Panc1 (cell line): Measurements from ENCODE around the gene PAOX. TPM values are rescaled to one million over a fixed set of nuclear protein-coding genes. Genes with fewer than 3 reads are reported as not detected.
"Not testable (repeated sequence)": the region's sequence is repeated elsewhere in the genome, so short reads cannot be mapped to it uniquely, and the experiment has no call there.

ENCODE experiments used
- ATAC-seq: fragments of 200-7000 bp; cut with Tn5 transposase; 2 replicates; pipeline ENCODE4 v1.9.1; 2020; ENCODE audit warnings: mild to moderate bottlenecking, moderate library complexity
- BruUV-seq: library from RNA; stranded (reverse); fragments of 400-500 nt; replicated peaks from 2 replicates; lab custom pipeline; 2021; lab: Mats Ljungman, UMichigan
- CTCF ChIA-PET: fragments of 300-600 bp; sonication (Branson Sonifier 250); formaldehyde crosslinking; loops from one replicate; lab custom pipeline; 2022; ENCODE audit warnings: antibody characterized with exemption; lab: Charles Lee
- POLR2A ChIA-PET: fragments of 300-600 bp; sonication (Branson Sonifier 250); formaldehyde crosslinking; loops from one replicate; lab custom pipeline; 2022; ENCODE audit warnings: antibody characterized with exemption; lab: Charles Lee
- DNase-seq: peaks from one replicate; pipeline ENCODE4 v3.0.0-alpha.2; 2010; ENCODE audit warnings: low read depth, low spot score
- H3K27ac ChIP-seq: 2 replicates; pipeline ENCODE4 v1.5.1; 2011; ENCODE audit warnings: mild to moderate bottlenecking, low read length, inconsistent platforms
- H3K27me3 ChIP-seq: fragments of 200-500 bp; sonication (Bioruptor generic); 2 replicates; pipeline ENCODE4 v1.6.0; 2014; ENCODE audit warnings: low read length, inconsistent platforms; ENCODE audit not compliant: control insufficient read depth, insufficient read depth
- H3K36me3 ChIP-seq: fragments of 200-500 bp; sonication (Bioruptor generic); 2 replicates; pipeline ENCODE4 v1.5.1; 2014; ENCODE audit warnings: inconsistent platforms, mild to moderate bottlenecking, low read length, moderate library complexity; ENCODE audit not compliant: control insufficient read depth, insufficient read depth
- H3K4me1 ChIP-seq: 2 replicates; pipeline ENCODE4 v1.5.1; 2011; ENCODE audit warnings: inconsistent platforms, mild to moderate bottlenecking, low read length, moderate library complexity; ENCODE audit not compliant: control insufficient read depth, insufficient read depth
- H3K4me3 ChIP-seq, 2 experiments: 2 replicates each; pipeline ENCODE4 v1.5.1; 2011 to 2012; ENCODE audit warnings: low read depth in 2 of 2, low read length in 2 of 2, mild to moderate bottlenecking in 2 of 2, inconsistent platforms in 1 of 2, moderate library complexity in 1 of 2
- H3K9me3 ChIP-seq: fragments of 200-500 bp; sonication (Bioruptor generic); 2 replicates; pipeline ENCODE4 v1.5.1; 2014; ENCODE audit warnings: low read depth, mild to moderate bottlenecking, inconsistent platforms, low read length, moderate library complexity; ENCODE audit not compliant: control insufficient read depth, insufficient read depth
- CTCF ChIP-seq: fragments of 450-650 bp; IDR thresholded peaks from 2 replicates; pipeline ENCODE4 v1.5.1; 2017; ENCODE audit warnings: mild to moderate bottlenecking
- POLR2AphosphoS5 ChIP-seq: IDR thresholded peaks from 2 replicates; pipeline ENCODE4 v1.6.1; 2012; ENCODE audit warnings: mild to moderate bottlenecking, low read depth, low read length, moderate library complexity
- REST ChIP-seq, 2 experiments: IDR thresholded peaks; 2 replicates each; pipeline ENCODE4 v1.6.1; 2011 to 2012; ENCODE audit warnings: low read depth in 2 of 2, control low read depth in 1 of 2, low read length in 1 of 2, mild to moderate bottlenecking in 1 of 2, moderate library complexity in 1 of 2; ENCODE audit not compliant: insufficient read depth in 1 of 2
- SIN3A ChIP-seq: IDR thresholded peaks from 2 replicates; pipeline ENCODE4 v1.6.1; 2012; ENCODE audit warnings: low read depth, mild to moderate bottlenecking, low read length, moderate library complexity, borderline replicate concordance; ENCODE audit not compliant: insufficient read depth
- TCF7L2 ChIP-seq: IDR thresholded peaks from 2 replicates; pipeline ENCODE4 v1.6.1; 2011; ENCODE audit warnings: mild to moderate bottlenecking, low read depth, low read length, inconsistent platforms
- in situ Hi-C: cut with HindIII; loops from 2 replicates; pipeline ENCODE4 v1.10.0; 2016; ENCODE audit warnings: low sequenced_read_pairs, low pct_unique_long_range_greater_than_20kb
- intact Hi-C: fragments of 100-400 bp; cut with micrococcal nuclease; formaldehyde crosslinking; loops from one replicate; pipeline ENCODE4 v1.10.0; 2022; ENCODE audit not compliant: unreplicated experiment
- total RNA-seq: library from RNA; stranded (reverse); gene quantifications from one replicate; pipeline ENCODE4 v1.2.1, GENCODE V29; 2021; ENCODE audit not compliant: unreplicated experiment

Gene PAOX
- total RNA-seq, 1 experiment from 2014 or later = 9.3 TPM

- ChIA-PET CTCF (no interaction called here), POLR2A (no interaction called here)
- BruUV-seq = no TSS peak
- H3K4me3 ChIP-seq = peak overlapping the region; percentile 8 to 26; a peak in 3 of 4 replicates
- intact Hi-C loops = no loop called here
- ATAC-seq = peak; percentile 63
- no peaks in the 10 kb centered on the region for H3K9me3 ChIP-seq
- no peaks in the 10 kb centered on the region for H3K36me3 ChIP-seq
- no peak overlapping the region for H3K27ac ChIP-seq
- DNase-seq = no peak
- H3K4me1 ChIP-seq = peaks cover 21% of the 10 kb centered on the region
- H3K27me3 ChIP-seq = no peaks in the 10 kb centered on the region
- in situ Hi-C loops = no loop called here
- TF ChIP-seq POLR2AphosphoS5 (no peak; the same call in 1 of the 2 replicates), CTCF (no peak), TCF7L2 (no peak), SIN3A (no peak), REST (IDR thresholded peaks at IDR 0.05; ENCODE audit: insufficient read depth in 1 of 2, low read depth in 2 of 2, low read length in 1 of 2) (no peak)
These were observed 44.0 kb downstream of the PAOX start for GRCh38 chr10:133422807-133423771.

GRCh38 chr10:133424102-133424501 is 45.0 kb downstream of the PAOX start:
- H3K27ac ChIP-seq, intact Hi-C loops, H3K27me3 ChIP-seq, H3K9me3 ChIP-seq, in situ Hi-C loops, POLR2A ChIA-PET, CTCF ChIA-PET, H3K36me3 ChIP-seq, BruUV-seq, H3K4me3 ChIP-seq, DNase-seq, ATAC-seq: not testable (repeated sequence)
- H3K4me1 ChIP-seq = peaks cover 21% of the 10 kb centered on the region

- H3K4me3 ChIP-seq = peak within 1 kb of the TSS; percentile 8 to 26; a peak in 3 of 4 replicates
- intact Hi-C loops, POLR2A ChIA-PET, H3K36me3 ChIP-seq, H3K9me3 ChIP-seq, BruUV-seq, H3K27me3 ChIP-seq, ATAC-seq, in situ Hi-C loops, DNase-seq, CTCF ChIA-PET, H3K27ac ChIP-seq: not testable (repeated sequence)
- peaks cover 21% of the 10 kb centered on the region for H3K4me1 ChIP-seq
These were observed 45.5 kb downstream of the PAOX start, which contains the start of gene SPRN for GRCh38 chr10:133424601-133425000. SPRN (minus strand) TSS chr10:133424625; CDS start chr10:133423681, 944 bp downstream.

GRCh38 chr10:133429571-133429970 is 50.5 kb downstream of the PAOX start:
- intact Hi-C loops = loop anchor here (2.0 kb wide), 1 partner anchor 143 kb away; no protein-coding TSS in a partner anchor
- POLR2A ChIA-PET, H3K36me3 ChIP-seq, H3K4me1 ChIP-seq, H3K4me3 ChIP-seq, H3K27me3 ChIP-seq, ATAC-seq, BruUV-seq, in situ Hi-C loops, DNase-seq, H3K9me3 ChIP-seq, H3K27ac ChIP-seq: not testable (repeated sequence)
- CTCF ChIA-PET = interaction anchor here (0.7 kb wide), 1 partner anchor 119 kb away, joined by 10 read pairs; no protein-coding TSS in a partner anchor
